DND-41 (cell line): ENCODE measurements around the gene SKIDA1.

Source experiments
- CTCF ChIP-seq: IDR thresholded peaks from 2 replicates; pipeline ENCODE4 v1.5.1; 2012; ENCODE audit warnings: borderline replicate concordance, low read length, moderate library complexity, mild to moderate bottlenecking; ENCODE audit not compliant: poor library complexity, severe bottlenecking; ENCODE audit errors: extremely low read depth
- EZH2 ChIP-seq: IDR thresholded peaks from 3 replicates; pipeline ENCODE4 v1.6.1; 2012; ENCODE audit warnings: borderline replicate concordance, low read depth, mild to moderate bottlenecking, moderate library complexity, low read length, inconsistent platforms; ENCODE audit not compliant: severe bottlenecking

GRCh38 chr10:21514818-21515351, 10.6 kb downstream of the SKIDA1 start:
- TF ChIP-seq CTCF = no peak
- TF ChIP-seq EZH2 = no peak
